GM19395 (cell line): Measurements from ENCODE around the gene CD4.

Source experiments
- ATAC-seq: cut with Tn5 transposase; IDR thresholded peaks from one replicate; pipeline ENCODE4 v1.9.1; 2021; ENCODE audit warnings: mild to moderate bottlenecking, moderate library complexity; ENCODE audit not compliant: unreplicated experiment

Gene CD4

DNA sequence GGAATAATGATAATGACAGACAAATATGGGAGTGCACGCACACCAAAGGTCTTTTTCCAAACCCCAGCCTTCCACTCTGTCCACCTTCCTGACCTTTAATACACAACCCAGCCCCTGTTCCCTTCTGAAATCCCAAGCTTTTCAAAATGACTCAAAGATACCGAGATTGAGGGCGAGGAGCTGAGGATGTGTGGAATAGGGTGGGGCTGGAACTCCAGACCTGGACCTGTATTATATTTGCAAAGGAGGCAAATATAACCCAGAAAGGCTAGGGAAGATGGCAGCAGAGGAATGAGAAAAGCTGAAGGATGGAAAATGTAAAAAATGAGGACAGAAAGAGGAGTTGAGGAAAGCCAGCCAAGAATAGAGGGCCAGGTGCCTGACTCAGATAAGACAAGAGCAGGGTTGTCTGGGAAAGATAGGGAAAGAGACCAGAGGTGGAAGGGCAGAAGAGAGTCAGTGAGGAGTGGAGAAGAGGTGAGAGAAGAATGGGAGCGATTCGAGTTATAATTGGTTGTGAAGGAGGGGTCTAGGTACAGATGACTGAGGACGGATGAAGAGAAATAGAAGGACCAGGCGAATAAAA, 24.2 kb upstream of the CD4 start:
- ATAC-seq = no peak

- no peak for ATAC-seq
Observed at GRCh38 chr12:6765634-6766581, 23.4 kb upstream of the CD4 start, which contains the start of gene PTMS. Gene PTMS, plus strand, starts transcription at chr12:6766363. Its CDS starts 343 bp downstream, at chr12:6766706.

DNA sequence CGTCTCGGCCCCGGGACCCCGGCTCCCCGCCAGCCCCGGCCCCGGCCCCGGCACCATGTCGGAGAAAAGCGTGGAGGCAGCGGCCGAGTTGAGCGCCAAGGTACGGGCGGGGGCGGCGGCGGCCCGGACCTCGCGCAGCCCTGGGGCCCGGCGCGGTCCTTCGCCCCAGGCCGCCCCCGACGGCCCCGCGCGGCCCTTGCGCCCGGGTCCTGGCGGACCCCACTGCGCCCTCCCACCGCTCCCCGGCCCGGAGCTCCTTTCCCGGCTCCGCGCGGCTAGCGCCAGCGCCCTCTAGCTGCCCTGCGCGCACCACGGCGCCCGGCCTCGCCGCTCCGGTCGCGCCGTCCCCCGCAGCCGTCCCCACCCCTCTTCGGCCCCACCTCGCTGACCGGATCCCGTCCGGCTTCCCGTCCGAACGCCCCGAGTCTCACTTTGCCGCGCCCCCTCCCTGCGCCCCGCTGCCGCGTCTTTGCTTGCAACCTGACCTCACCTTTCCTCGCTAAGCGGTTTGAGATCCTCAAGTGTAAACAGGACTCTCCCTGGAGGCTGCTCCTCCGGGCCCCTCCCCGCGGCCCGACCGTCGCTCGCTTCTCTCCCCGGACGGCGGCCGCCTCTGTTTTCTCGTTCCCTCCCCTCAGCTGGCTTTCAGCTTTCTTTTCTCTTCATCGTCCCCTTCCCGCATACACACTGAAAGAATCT, 22.5 kb upstream of the CD4 start:
- ATAC-seq = no peak

DNA sequence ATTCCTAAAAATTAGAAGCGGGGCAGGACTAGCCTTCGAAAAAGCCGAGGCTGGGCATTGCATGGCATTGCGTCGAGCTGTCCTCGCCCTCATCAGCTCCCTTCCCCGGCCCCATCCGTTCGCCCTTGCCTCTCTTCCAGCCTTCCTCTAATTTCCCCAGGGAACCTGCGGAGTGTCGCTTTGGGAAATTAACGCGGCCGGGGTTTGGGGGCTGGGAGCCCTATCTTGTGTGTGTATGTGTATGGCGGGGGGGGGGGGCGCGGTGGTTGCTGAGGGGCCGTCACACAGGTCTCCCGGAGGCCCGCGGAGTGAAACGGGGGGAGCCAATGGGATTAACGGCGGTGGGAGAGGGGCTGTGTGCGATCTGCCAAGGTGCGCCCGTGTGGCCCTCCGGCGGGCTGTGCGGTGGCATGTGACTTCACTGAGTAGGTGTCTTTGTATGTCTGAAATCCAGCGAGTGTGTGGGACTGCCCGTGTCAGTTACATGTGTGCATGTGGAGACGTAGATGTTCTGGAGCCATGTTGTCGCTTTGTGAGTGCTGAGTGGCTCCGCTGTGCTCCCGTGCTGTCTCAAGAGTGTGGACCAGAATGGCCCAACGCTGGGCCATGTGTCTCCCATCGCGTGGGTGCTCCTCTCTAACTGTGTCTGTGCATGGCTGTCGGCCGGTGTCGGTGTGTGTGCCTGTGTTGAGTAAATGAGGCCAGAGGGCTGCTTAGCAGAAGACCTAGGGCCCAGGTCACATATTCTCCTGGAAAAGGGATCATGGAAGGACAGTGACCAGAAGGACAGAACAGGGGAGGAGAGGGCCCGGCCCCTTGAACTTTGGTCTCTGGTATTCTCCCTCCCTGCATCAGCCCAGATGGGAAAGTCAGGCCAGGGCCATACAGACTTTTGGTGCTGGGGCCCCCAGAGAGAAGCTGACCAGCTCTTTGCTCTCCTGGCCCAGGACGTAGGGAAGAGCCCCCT, 21.7 kb upstream of the CD4 start:
- no peak for ATAC-seq

GRCh38 chr12:6768437-6768914, 20.9 kb upstream of the CD4 start:
- ATAC-seq = no peak

DNA sequence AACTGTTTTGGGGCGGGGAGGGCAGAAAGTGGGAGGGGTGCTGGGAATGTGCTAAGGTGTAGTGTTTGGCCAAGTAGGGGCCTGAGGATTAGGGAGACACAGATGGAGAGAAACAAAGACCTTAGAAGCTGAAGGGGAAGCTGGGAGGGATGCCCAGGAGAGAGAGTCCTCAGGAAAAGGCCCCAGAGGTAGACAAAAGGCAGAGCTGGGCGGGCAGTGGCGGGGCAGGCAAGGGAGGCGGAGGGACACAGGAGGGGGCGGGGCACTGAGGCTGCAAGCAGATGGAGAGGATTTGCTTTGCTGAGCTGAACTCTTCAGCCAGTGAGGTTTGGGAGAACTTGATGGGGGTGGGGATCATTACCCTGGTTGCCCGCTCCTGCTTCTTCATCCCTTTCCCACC, 20.3 kb upstream of the CD4 start:
- no peak for ATAC-seq

GRCh38 chr12:6769666-6770065, 19.7 kb upstream of the CD4 start:
- ATAC-seq = no peak

- no peak for ATAC-seq
Observed at GRCh38 chr12:6770094-6770493, 19.2 kb upstream of the CD4 start.

GRCh38 chr12:6770600-6770999, 18.7 kb upstream of the CD4 start:
- no peak for ATAC-seq

DNA sequence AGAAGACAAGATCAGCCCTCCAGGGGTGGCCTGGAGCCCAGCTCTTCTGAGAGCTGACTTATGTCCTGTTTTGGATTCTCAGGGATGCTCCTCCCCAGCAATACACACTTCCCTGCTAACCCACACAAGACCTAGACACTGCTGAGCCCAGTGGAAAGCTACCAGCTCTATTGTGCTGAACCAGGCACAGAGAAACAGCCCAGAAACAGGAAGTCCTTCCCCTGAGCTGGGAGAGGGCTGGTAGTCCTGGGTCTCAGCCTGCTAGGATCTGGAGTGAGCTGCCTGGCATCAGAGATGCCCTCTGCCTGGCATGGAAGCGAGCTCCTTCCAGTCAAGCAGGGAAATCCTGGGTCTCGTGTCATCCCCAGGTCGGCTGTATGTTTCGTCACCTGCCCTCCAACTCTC, 18.2 kb upstream of the CD4 start:
- no peak for ATAC-seq

DNA sequence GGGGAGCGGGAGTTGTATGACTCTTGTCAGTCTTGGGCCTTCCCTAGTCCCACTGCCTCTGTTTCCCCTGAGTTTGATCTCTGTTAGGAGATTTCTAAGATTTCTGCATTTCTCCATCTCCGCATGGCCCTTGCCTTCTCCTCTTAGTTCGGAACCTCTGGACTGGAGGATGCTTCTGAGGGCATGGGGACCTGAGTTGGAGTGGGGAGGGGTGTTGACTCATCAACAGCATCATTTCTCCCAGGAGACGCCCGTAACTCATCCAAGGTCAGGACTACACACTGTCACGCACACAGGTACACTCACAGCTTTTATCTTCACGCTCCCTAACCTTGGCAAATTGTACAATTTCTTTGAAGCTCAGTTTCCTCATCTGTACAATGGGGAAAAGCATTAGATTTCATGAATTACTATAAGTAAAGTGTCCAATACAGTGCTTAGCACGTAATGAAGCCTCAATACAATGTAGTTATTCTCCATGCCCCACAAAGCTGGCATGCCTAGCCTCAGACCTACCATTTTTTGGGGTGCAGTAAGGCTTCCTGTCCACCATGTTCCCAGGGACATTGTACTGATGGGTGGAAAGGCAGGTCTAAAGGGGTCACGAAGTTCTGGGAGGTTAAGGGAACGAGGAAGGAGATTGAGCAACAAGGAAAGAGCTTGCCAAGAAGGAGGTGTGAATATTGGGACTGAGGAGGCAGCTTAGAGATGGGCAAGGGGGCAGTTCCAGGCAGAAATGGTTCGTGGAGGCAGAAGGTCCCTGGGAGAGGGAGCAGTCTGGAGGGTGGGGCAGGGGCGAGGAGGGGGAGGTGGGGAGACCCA, 17.6 kb upstream of the CD4 start:
- ATAC-seq = no peak

- no peak for ATAC-seq
Observed at GRCh38 chr12:6772331-6772695, 17.0 kb upstream of the CD4 start, which contains the start of gene LAG3. Gene LAG3, plus strand, starts transcription at chr12:6772520. Its CDS starts 333 bp downstream, at chr12:6772853.

GRCh38 chr12:6772726-6773589, 16.4 kb upstream of the CD4 start:
- no peak for ATAC-seq

DNA sequence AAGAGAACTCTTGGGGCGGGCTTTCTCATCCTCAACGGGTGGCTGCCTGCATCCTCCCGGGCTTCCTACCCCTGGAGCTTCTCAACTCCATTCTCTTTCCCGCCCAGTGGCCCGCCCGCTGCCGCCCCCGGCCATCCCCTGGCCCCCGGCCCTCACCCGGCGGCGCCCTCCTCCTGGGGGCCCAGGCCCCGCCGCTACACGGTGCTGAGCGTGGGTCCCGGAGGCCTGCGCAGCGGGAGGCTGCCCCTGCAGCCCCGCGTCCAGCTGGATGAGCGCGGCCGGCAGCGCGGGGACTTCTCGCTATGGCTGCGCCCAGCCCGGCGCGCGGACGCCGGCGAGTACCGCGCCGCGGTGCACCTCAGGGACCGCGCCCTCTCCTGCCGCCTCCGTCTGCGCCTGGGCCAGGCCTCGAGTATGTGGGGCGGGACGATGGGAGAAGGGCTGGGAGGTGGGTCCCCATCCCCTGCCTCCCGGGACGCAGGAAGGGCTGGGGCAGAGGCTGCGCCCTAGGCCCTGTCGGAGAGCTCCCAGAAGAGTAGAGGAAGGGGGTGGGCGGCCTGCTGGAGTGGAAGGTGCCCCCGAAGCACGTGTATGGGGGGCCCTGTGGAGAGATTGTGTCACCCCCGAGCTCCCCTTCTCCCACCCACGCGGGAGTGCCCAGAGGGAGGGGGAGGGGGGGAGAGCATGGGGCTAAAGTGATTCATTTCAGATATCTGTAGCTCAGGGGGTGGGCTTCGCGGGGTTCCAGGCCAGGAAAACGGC, 15.6 kb upstream of the CD4 start:
- no peak for ATAC-seq

- ATAC-seq = no peak
Observed at GRCh38 chr12:6774499-6775062, 14.7 kb upstream of the CD4 start.

DNA sequence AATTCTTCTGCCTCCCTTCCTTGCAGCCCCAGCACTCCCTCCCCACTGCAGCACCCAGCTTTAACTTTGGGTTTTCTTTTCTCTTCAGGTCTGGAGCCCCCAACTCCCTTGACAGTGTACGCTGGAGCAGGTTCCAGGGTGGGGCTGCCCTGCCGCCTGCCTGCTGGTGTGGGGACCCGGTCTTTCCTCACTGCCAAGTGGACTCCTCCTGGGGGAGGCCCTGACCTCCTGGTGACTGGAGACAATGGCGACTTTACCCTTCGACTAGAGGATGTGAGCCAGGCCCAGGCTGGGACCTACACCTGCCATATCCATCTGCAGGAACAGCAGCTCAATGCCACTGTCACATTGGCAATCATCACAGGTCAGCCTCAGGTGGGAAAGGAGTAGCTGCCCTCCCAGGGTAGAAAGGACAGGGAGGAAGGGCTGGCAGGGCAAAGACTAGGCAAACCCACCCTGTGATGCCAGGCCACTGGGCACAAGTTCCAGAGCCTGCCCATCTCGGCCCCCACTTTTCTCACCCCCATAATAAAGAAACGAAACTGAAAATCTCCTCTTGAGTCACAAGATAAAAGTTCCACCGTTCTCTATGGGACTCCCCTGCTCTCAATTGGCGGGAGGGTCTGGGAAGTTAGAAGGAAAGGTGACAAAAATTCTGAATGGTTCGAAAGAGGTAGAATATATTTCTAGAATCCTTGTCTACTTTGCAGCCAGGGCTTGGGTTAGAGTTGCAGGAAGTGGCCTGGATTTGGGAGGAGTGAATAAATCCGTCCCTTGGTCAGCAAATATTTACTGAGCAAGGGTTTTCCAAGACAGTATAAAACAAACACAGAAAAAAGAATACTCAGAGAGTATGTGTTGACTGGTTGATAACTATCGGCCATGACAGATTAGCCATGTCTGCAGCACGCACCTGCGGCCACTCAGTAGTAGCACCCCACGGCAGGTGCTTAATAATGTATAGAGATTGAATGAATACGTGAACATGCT, 13.8 kb upstream of the CD4 start:
- ATAC-seq = no peak
